WI38 (cell line): ENCODE measurements around the gene NEGR1.

Experiments used
- H3K4me3 ChIP-seq: 2 replicates; pipeline ENCODE4 v1.5.1; 2011; ENCODE audit warnings: low read depth, mild to moderate bottlenecking, control low read depth, low read length
- TF ChIP-seq, protein P1 (sequence below): IDR thresholded peaks from 2 replicates; pipeline ENCODE4 v1.5.1; 2012; ENCODE audit warnings: low read depth, mild to moderate bottlenecking, control low read depth, low read length

NEGR1 gene

GRCh38 chr1:71881611-71882010, 400.7 kb downstream of the NEGR1 start:
- H3K4me3 ChIP-seq: no peak overlapping the region
- TF ChIP-seq, protein P1, sequence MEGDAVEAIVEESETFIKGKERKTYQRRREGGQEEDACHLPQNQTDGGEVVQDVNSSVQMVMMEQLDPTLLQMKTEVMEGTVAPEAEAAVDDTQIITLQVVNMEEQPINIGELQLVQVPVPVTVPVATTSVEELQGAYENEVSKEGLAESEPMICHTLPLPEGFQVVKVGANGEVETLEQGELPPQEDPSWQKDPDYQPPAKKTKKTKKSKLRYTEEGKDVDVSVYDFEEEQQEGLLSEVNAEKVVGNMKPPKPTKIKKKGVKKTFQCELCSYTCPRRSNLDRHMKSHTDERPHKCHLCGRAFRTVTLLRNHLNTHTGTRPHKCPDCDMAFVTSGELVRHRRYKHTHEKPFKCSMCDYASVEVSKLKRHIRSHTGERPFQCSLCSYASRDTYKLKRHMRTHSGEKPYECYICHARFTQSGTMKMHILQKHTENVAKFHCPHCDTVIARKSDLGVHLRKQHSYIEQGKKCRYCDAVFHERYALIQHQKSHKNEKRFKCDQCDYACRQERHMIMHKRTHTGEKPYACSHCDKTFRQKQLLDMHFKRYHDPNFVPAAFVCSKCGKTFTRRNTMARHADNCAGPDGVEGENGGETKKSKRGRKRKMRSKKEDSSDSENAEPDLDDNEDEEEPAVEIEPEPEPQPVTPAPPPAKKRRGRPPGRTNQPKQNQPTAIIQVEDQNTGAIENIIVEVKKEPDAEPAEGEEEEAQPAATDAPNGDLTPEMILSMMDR: no peak

DNA sequence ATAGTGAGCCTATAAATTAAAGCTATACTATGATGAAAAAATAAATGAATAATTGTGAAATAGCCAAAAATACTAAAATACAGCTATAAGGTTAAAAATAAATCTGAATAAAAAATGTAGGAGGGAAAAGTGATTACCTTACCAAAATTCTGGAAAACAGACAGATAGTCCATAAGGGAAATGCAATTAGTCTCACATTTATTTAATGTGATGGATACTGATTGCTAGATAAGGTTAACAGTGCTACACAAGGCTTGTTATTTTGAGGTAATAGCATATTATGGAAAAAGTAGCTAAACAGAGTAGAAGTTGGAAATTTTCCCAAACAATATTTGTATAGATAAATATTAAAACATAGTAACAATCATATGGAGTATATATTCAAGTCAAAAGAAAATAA, 413.0 kb downstream of the NEGR1 start:
- TF ChIP-seq, protein P1: no peak
- H3K4me3 ChIP-seq: no peak overlapping the region

- TF ChIP-seq, protein P1: no peak
- H3K4me3 ChIP-seq: no peak overlapping the region
These were observed 419.6 kb downstream of the NEGR1 start for GRCh38 chr1:71862756-71863155.

DNA sequence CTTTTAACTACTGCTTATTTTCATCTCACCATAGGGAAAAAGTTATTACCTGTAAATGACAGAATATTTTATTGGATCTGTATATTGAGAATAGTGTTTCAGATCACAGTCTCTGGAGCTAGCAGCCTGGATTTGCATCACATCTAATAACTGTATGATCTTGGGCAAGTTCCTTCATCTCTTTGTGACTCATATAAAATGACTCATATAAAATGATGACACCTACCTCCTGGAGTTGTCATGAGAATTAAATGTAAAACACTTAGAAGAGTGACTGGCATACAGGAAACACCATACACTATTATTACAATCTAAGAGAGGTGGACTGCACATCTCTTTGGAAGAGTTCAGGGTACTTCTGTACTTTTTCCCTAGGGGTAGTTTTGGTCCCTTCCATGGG, 421.3 kb downstream of the NEGR1 start:
- TF ChIP-seq, protein P1: no peak
- H3K4me3 ChIP-seq: no peak overlapping the region

DNA sequence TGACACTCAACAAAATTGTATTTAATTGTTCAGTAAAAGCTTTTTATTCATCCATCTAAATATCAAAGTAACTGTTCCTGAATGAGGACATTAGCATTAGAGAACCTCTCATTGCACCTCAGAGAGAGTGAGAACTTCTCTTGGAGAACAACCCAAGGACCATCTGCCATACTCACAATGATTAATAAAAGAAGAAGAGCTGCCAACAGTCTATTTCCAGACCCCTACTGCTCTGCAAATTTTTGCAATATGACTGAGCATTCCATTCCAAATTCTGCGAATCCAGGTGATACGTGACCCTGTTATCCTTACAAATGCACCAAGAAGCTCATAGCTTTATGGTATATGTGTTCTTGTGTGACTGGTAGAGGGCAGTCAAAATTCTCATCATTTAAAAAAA, 422.5 kb downstream of the NEGR1 start:
- TF ChIP-seq, protein P1: no peak
- H3K4me3 ChIP-seq: no peak overlapping the region

DNA sequence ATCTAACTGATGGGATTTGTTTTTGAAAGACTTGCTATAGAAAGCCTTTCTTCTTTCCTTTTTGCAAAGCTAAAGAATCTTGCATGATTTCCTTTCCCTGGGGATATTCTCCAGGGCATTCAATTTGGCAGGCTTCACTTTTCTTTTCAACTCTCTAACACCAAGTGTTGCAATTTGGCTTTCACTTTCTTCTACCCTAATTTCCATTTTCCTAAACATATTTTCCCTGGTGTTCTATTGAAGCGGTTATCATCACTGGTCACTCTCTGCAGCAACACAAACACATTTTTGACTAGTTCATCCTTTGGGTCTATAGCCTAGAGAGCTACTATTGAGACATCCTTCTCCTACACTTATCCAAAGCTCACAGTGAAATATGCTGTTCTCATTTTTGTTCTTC, 424.5 kb downstream of the NEGR1 start:
- TF ChIP-seq, protein P1: no peak
- no peak overlapping the region for H3K4me3 ChIP-seq

GRCh38 chr1:71853360-71853759, 429.0 kb downstream of the NEGR1 start:
- TF ChIP-seq, protein P1: no peak

More at GRCh38 chr1:71853360-71853759, 429.0 kb downstream of the NEGR1 start:
- no peak overlapping the region for H3K4me3 ChIP-seq
